NCI-H82 (cell line): ENCODE data around the gene SLC7A10.

Experiments used
- DNase-seq: peaks from one replicate; lab custom pipeline; 2025; lab: John Stamatoyannopoulos, UW

SLC7A10 gene

DNA sequence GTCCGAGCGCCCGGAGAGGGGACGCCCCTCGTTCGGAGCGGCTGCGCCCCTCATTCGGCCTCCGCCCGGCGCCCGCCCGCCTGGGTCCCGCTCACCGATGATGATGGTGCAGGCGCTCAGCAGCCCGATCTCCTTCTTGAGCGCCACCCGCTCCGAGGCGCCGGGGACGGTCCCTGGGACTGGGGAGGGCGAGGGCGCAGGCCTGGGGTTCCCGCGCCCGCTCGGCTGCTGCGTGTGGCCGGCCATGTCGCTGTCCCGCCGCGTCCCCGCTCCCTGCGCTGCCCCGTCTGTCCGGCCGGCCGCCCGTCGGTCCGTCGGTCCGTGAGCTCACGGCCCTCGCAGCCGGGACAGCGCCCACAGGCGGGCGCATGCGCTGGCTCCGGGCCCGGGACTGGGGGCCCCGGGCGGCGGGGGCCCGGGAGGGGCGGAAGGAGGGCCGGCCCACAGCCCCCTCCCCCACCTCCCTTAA is at the start of gene SLC7A10:
Gene SLC7A10, minus strand, starts transcription at position 393 of the 469 bp plus-strand sequence. Its CDS starts 147 bp downstream, at position 246.
- no peak for DNase-seq

DNA sequence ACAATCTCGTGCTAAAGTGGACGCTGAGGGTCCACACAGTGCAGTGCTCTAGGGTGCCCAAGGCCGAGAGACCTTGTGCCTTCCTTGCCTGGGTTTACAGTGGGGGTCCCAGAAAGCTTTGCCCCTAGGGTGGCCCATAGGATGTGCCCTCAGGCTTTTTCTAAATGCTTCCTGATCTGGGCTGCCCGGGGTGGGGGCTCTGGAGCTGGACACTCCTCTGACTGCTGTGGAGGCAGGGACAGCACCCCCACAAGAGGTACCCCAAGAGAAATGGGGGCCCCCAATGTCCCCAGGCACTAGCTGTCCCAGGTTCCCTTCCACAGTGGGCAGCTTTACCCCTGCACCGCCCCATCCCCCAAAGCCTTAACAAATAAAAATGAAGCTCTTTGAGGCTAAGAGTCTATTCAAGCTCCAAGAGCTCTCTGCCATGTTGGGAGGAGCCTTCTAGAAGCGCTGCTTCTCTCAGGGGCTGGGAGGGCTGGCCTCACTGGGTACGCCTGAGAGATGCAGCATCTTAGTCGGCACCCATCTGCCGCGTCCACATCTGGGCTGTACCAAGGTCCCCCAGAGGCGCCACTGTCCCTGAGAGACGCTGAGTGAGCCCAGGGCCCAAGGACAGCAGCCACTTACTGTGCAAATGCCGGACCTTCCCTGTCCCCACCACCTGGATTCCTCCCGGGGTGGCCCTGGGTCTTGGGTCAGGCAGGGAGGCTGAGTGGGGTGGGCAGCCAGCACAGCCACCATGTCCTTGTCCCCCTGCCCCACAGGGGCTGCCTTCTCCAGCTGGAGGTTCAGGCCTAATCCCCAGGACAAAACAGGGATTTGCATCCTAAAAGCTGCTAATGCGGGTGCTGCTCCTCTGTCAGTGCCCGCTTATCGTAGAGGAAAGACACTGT is 49.3 kb upstream of the SLC7A10 start:
- DNase-seq: peak; percentile 25

DNA sequence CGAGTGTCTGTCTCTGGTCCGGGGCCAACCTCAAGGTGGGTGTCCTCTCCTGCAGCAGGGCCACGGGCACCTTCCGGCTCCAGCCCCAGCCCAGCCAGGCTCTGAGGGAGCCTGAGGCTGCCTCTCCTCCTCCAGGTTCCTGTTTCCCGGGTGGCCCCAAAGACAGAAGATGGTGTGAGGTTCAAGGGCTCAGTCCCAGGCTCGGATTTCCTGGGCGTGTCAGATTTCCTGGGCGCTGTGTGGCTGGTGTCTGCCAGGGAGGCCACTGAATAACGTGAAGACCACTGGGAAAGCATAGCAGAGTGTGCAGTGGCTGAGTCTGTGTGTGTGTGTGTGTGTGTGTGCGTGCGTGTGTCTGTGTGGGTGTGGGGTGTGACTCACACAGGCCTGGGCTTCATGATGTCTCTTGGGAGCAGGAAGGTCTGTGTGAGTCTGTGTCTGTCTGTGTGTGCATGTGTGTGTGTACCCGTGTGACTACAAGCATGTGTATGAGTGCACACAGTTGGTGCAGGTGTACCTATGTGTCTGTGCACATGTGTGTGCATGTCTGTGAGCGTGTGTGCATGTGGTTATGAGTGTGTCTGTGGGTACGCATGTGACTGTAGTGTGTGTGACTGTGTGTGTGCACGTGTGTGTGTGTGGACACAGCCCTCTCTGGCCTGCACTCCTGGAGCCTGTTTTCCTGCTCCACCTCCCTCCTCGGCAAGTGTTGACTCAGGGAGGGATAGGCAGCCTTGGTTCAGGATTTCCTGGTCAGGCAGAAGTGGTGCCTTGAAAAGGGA is 48.4 kb upstream of the SLC7A10 start:
- no peak for DNase-seq

DNA sequence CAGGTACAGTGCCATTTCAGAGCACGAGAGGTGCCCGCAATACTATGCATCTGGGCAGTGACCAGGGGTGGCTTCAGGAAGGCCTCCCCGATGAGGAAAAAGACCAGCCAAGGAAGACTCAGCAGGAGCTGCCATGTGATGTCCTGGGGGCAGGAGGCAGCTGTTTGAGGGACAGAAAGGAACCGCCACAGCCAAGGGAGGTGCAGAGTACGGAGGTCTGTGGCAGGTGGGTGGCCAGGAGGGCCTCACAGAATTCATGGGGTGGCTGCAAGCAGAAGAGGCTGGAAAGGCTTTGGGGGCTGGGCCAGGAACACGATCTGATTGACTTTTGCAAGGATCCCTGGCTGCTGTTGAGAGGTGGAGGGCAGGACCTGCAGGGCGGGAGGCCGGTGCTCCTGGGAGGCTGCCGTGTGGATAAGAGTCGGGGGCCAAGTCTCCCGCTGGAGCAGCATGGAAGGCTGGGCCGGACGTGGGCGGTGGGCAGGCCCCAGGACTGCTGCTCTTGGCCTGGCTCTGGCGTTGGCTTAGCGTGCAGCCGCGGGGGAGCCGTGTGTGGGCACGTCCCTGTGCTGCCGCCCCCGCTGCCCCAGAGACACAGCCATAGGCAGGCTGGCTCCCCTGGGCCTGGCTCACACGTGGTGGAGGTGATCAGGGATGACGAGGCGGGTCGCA is 47.6 kb upstream of the SLC7A10 start:
- no peak for DNase-seq

DNA sequence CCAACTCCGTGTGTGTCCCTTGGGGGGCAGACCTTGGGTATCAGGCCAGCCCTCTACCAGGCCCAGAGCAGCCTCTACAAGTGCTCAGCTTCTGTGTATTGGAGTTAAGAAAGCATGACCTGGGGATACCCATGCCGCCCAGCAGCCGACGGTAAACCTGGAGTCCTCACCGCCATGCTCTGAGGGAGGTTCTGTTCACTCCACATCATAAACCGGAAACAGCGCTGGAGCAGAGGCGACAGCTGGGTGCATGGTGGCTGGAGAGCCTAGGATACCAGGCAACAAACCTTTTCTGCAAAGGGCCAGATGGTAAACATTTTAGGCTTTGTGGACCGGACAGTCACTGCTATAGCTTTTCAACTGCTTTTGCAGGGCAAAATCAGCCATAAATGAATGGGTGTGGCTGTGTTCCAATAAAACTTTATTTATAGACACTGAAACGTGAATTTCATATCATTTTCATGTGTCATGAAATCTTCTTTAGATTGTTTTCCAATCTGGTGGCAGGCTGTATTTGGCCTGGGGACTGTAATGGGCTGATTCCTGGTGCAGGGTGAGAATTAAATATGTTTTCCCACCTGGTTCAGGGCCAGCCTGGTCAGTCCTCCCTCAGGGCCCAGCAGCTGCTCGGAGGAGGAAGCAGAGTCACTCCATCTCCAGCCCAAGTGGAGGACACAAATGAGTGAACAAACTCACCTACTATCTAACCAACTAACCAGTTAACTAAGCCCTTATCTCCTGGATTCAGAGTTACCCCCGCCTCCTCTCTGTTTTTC is 45.8 kb upstream of the SLC7A10 start:
- DNase-seq: no peak

DNA sequence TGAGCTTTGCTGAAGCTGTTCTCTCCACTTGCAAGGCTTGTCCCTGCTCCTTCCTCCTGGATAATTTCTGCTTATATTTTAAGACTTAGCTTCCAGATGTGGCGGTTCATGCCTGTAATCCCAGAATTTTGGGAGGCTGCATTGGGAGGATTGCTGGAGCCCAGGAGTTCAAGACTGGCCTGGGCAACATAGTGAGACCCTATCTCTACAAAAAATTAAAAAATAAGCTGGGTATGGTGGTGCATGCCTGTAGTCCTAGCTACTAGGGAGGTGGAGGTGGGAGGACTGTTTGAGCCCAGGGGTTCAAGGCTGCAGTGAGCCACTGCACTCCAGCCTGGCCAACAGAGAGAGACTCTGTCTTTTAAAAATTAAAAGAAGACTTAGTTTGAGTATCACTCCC is 45.1 kb upstream of the SLC7A10 start:
- no peak for DNase-seq

DNA sequence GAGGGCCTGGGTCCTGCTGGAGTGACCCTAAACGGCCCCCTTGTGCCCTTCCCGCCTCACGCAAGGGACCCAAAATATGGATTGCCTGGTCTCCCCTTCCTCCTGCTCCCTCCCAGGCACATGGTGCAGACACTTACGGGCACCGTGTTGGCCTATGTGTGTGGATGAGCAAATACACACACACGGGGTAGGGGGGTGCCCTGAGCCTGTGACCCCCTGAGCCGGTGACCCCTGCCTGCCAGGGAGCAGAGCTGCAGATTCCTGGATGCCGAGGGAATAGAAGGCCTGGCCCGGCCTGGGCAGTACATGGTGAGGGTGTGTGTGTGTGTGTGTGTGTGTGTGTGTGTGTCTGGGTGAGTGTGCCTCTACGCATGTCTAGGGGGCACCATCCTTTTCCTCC is 43.4 kb upstream of the SLC7A10 start:
- no peak for DNase-seq

DNA sequence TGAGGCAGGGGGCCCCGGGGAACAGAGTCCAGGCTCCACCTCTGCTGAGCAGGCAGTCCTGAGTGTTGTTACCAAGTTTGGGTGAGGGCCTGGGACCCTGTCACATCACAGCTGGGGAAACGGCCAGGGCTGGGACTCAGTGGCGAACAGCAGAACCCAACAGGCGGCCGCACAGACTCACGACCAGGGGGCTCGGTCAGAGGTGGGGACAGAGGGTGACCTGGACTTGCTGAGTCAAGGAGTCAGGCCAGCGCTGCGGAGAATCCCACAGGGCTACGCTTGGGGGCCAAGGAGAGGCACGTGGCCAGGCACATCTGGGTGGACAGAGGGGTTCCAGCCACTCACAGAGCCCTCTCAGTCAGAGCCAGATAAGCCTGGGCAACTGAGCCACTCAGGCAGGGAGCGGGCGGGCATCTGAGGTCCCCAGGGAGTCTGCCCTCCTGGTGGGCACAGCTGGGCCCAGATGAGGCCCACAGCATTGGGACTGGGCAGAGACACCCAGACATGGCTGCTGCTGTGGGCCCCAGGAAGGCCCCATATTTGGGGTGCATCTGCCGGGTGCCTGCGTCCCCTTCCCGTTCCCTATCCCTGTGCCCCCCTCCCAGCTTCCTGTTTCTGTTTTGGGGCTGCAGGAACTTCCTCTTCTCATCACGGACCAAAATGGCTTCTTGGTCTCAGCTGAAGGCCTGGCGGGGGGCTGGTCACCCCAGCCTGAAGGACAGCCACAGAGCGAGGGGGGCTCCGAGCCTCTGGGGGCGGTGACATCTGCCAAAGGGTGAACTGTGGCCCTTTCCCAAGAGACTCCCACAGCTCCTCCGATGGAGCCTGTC is 42.7 kb upstream of the SLC7A10 start:
- DNase-seq: no peak

DNA sequence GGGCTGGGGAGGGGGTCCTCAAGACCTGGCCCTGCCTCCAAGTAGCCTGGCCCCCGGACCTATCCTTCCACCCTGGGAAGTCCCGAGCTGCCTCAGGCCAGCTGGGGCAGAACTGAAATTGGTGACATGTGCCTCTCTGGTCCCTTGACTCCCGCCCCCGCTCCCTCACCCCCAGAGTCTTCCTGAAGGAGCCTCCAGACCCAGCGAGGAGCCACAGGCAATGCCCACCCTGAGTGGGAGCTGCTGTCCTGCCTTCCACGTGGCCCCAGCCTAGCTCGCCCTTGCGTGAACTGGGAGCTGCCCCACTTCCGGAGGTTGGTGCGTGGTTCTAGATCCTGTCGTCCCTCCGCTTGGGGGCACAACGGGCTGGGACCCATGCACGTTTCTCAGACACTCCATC is 42.1 kb upstream of the SLC7A10 start:
- no peak for DNase-seq

DNA sequence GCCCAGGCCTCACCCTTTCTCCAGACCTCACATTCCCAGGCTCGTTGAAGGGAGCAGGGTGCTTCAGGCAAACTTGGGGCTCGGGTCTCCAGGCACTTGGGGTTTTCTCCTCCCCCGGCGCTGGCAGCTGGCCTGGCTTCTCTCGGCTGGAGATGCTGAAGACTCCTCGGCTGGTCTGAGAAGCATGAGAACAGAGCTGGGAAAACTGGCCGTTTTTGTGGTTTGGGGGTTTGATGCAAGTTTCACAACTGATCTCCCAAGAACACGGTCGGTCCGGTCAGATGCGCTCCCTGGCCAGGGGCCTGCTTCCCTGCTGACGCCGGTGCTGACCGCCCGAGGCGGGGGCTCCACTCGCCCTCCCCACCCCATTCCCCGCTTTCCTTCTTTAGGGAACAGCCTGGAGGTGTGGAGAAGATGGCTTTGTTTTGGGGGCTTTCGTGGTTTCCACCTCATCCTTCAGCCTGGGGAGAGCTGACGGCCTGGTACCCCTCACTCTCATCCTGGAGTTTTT is 41.4 kb upstream of the SLC7A10 start:
- no peak for DNase-seq

DNA sequence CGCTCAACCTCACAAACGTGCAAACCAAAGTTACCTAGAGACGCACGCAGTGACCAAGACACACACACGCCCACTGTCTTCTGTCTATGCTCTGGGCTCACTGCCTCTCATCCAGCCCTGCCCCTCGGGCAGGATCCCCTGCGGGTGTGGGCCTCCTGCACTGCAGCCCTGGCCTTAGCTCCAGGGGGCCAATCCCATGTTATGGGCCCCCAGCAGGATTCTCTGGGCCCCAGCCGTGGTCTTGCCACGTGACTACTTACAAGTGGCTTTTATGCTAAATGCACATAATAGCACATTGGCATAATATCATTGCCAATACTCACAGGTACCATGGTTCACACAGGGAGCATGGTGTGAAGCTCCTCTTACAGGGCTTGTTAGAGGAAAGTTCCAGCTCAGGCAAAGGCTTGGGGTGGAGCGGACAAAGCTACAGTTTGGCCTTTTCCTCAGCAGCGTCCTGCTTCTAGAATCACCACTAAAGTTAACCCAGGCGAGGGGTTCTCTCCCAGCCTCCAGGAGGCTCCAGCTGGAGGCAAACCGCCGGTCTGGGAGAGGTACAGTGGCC is 39.3 kb upstream of the SLC7A10 start:
- DNase-seq: no peak

DNA sequence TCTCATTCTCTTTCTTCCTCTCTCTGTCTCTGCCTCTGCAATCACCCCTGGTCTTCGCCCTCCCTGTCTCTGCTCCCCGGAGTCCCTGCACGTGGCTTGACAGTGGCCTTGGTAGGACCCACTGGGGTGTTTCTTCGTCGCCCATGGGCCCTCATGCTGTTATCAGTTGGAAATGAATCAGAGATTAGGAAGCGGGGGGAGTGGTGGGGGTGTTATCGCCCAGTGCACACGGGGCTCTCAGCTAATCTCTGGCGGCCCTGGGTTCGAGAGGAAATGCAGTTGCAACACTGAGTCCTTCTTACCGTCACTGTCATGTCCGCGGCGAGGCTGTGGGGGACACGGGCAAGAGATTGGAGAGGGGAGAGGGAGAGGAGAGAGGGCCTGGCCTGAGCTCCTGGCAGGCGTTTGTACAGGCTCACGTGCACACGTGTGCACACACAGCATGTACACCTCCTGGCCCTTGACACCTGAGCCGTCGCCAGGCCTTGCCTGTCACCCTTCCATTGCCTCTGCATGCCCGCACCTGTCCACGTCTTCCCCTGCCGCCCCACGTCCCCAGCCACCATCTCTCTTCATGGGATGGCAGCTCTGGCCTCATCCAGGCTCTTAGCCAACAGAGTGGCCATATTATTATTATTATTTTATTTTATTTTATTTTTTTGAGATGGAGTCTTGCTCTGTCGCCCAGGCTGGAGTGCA is 37.8 kb upstream of the SLC7A10 start:
- no peak for DNase-seq

DNA sequence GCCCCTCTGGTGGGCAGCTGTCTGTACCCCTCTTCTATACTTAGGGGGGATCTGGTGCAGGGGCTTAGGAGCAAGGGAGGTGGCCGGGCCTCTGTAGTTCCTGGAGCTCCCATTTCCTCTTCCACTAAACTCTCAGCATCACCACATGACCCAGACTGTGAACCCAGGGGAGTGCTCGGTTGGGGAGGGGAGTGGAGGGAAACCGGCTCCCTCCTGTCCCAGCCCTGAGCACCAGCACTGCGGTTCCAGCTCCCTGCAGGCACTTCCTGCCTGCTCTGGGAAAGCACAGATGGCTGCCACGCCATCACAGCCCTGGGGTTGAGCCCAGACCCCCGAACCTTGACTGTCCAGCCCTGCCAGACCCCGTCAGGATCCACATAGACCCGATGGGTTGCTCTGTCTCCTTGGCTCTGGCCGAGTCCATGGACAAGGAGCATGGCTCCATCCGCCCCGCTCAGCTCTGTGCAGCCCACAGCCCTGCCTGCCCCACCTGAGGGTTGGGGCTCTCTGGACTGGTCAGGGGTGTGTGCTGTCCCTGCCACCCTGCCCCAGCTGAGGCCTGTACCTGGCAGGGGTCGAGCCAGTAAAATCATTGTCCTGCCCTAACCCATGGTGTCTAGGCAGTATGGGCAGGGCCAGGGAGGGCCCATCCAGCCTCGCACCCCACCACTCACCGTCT is 36.0 kb upstream of the SLC7A10 start:
- no peak for DNase-seq

DNA sequence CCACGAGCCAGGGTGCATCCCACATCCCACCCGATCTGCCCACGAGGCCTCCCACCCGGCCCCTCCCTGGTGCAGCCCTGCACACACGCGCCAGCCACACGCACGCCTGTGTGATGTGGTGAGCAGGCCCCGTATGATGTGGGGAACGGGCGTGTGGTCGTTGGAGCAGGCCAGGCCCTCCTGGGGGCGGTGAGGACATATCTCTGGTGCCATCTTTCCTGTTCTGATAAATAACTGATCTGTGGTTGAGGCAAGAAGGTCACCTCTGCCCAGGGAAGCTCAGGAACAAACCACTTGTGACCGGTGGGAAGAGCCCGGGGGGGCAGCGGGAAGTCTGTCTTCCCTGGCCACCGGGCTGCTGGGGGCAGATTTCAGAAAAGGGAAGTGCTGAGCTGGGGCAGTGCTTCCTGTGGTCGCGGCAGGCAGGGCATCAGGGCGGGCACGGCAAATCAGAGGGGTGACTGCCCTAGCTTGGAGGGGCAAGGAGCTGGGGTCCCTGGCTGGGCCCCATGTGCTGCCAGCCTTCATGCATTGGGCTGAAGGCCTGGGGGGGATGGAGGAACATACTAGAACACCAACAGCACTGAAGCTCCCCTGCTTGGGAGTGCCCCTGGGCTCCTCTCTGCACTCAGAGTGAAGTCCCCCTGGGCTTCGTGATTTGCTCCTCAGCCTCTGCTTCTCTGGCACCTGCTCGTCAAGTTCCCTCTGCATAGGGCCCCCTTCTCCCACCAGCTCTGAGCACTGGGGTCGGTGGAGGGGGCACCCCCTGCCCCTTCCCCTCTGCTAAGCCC is 35.2 kb upstream of the SLC7A10 start:
- DNase-seq: no peak

DNA sequence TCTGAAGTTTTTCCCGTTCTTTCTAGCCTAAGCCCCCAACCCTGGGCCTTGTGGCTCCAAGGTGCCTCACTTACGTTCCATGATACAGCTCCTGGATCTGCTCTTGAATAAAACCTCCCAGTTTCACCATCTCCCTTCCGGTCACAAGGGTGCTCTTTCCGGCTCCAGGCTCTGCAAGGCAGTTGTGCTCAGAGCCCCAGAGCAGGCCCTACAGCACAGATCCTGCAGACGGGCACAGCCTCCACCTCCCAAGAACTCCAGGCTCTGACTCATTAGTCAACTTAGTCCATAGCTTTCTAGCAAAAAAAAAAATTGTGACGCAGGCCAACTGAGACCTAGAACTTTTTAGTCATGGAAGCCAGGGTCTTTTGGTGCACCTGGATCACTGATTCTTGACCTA is 33.9 kb upstream of the SLC7A10 start:
- no peak for DNase-seq

DNA sequence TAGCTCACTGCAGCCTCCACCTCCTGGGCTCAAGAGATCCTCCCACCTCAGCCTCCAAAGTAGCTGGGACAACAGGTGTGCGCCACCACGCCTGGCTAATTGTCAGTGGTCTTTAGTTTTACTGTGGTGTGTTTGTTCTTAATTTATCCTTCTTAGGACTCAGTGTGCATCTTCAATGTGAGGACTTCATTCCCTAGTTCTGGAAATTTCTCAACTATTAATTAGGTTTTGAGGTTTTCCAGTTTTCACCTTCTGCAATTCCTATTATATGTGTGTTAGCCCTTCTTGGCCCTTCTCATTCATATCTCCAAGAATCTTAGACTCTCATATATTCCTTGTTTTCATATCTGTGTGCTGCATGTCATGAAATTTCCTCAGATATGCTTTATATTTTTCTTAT is 32.2 kb upstream of the SLC7A10 start:
- no peak for DNase-seq

DNA sequence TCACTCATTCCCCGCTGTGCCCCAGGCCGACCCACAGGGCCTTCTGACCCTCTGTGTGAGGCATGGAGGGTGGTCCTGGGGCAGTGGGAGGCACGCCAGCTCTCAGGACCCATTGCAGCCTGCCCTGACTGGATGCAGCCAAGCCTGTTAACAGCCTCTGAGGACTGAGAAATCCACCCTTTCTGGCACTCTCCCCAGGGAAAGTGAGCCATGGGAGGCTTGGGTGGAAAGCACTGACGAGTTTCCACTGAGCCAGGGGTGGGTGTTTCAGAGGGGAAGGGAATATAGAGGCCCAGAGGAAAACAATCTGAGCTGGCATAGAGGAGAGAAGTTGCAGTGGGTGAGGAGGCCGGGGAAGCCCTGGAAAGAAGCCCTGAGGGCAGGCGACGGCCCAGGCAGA is 30.6 kb upstream of the SLC7A10 start:
- DNase-seq: no peak

DNA sequence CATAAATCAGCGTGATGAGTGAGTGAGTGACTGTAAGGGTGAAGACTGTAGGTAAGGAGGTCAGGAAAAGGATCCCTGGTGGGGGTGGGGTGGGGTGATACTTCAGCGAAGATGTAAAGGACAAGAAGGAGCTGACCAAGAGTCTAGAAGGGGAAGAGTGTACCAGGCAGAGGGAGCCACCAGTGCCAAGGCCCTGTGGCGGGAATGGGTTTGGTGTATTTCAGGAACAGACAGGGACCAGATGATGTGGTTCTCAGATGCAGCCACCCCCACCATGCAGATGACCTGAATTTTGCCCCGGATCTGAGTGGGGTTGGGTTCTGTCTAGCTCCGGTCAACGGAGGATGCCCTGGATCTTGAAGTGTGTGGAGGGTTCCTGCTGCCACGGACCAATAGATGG is 30.1 kb upstream of the SLC7A10 start:
- no peak for DNase-seq
